ENCODE measurements around the gene NCF4. TPM values are rescaled to one million over a fixed set of nuclear protein-coding genes. Genes with fewer than 3 reads are reported as not detected.

NCF4 gene
- total RNA-seq, 1 experiment from 2014 or later: not detected

- no peak overlapping the region for H3K4me3 ChIP-seq (ENCODE audit: low read depth, low read length, poor library complexity, severe bottlenecking)
- DNase-seq (ENCODE audit: low spot score): no peak
- no TSS peak for BruUV-seq (replicated peaks)
- H3K9me3 ChIP-seq (ENCODE audit: low read depth, low read length, poor library complexity, severe bottlenecking): no peaks in the 10 kb centered on the region
- H3K4me1 ChIP-seq (ENCODE audit: insufficient read depth, low read length, poor library complexity, severe bottlenecking): no peaks in the 10 kb centered on the region
- peaks cover 10% of the 10 kb centered on the region for H3K27me3 ChIP-seq (replicated peaks; ENCODE audit: insufficient read depth, low read depth, low read length, poor library complexity)
- no peaks in the 10 kb centered on the region for H3K36me3 ChIP-seq (ENCODE audit: insufficient read depth, low read length, poor library complexity, severe bottlenecking)
- no peak overlapping the region for H3K27ac ChIP-seq (ENCODE audit: low read depth, low read length, poor library complexity, severe bottlenecking)
- no peak for TF ChIP-seq EZH2 (IDR thresholded peaks at IDR 0.05; ENCODE audit: borderline replicate concordance, low read depth, low read length, poor library complexity, severe bottlenecking)
- TF ChIP-seq CTCF (conservative IDR thresholded peaks at IDR 0.05; ENCODE audit: low read depth, low read length): no peak
- CTCF ChIA-PET: interaction anchor here (0.5 to 0.6 kb wide), 2 partner anchors 42 to 142 kb away, joined by 3 read pairs; no protein-coding TSS in a partner anchor
- POLR2A ChIA-PET (ENCODE audit: low non-redundant PET): no interaction called here
- intact Hi-C loops (cut with micrococcal nuclease; ENCODE audit: unreplicated experiment): no loop called here
Observed at GRCh38 chr22:36852056-36852973, 8.5 kb upstream of the NCF4 start.

- H3K4me1 ChIP-seq (ENCODE audit: insufficient read depth, low read length, poor library complexity, severe bottlenecking): no peaks in the 10 kb centered on the region
- CTCF ChIA-PET: interaction anchor here (0.6 to 0.7 kb wide), 2 partner anchors 66 to 78 kb away, joined by 3 to 5 read pairs; partner anchors contain the start of gene IFT27
- no peak for TF ChIP-seq EZH2 (IDR thresholded peaks at IDR 0.05; ENCODE audit: borderline replicate concordance, low read depth, low read length, poor library complexity, severe bottlenecking)
- TF ChIP-seq CTCF (conservative IDR thresholded peaks at IDR 0.05; ENCODE audit: low read depth, low read length): peak; percentile 88
- no peak overlapping the region for H3K27ac ChIP-seq (ENCODE audit: low read depth, low read length, poor library complexity, severe bottlenecking)
- H3K27me3 ChIP-seq (replicated peaks; ENCODE audit: insufficient read depth, low read depth, low read length, poor library complexity): peaks cover 18% of the 10 kb centered on the region
- peak; percentile 77 for DNase-seq (ENCODE audit: low spot score)
- POLR2A ChIA-PET (ENCODE audit: low non-redundant PET): no interaction called here
- H3K9me3 ChIP-seq (ENCODE audit: low read depth, low read length, poor library complexity, severe bottlenecking): no peaks in the 10 kb centered on the region
- H3K4me3 ChIP-seq (ENCODE audit: low read depth, low read length, poor library complexity, severe bottlenecking): no peak overlapping the region
- BruUV-seq (replicated peaks): no TSS peak
- intact Hi-C loops (cut with micrococcal nuclease; ENCODE audit: unreplicated experiment): no loop called here
- H3K36me3 ChIP-seq (ENCODE audit: insufficient read depth, low read length, poor library complexity, severe bottlenecking): no peaks in the 10 kb centered on the region
Observed at GRCh38 chr22:36853407-36854099, 7.3 kb upstream of the NCF4 start.

- Histone ChIP-seq H3K4me1 (ENCODE audit: insufficient read depth, low read length, poor library complexity, severe bottlenecking) (no peaks in the 10 kb centered on the region), H3K4me3 (ENCODE audit: low read depth, low read length, poor library complexity, severe bottlenecking) (no peak overlapping the region), H3K36me3 (ENCODE audit: insufficient read depth, low read length, poor library complexity, severe bottlenecking) (no peaks in the 10 kb centered on the region), H3K27me3 (replicated peaks; ENCODE audit: insufficient read depth, low read depth, low read length, poor library complexity) (peaks cover 12% of the 10 kb centered on the region), H3K27ac (ENCODE audit: low read depth, low read length, poor library complexity, severe bottlenecking) (no peak overlapping the region), H3K9me3 (ENCODE audit: low read depth, low read length, poor library complexity, severe bottlenecking) (no peaks in the 10 kb centered on the region)
- DNase-seq (ENCODE audit: low spot score): no peak
- ChIA-PET CTCF (interaction anchor here (0.9 to 1.0 kb wide), 3 partner anchors 23 to 309 kb away, joined by 5 to 7 read pairs (median 7); partner anchors contain the start of gene IFT27), POLR2A (ENCODE audit: low non-redundant PET) (no interaction called here)
- no peak for TF ChIP-seq EZH2 (IDR thresholded peaks at IDR 0.05; ENCODE audit: borderline replicate concordance, low read depth, low read length, poor library complexity, severe bottlenecking)
- TF ChIP-seq CTCF (conservative IDR thresholded peaks at IDR 0.05; ENCODE audit: low read depth, low read length): no peak
- intact Hi-C loops (cut with micrococcal nuclease; ENCODE audit: unreplicated experiment): no loop called here
- BruUV-seq (replicated peaks): no TSS peak
Observed at GRCh38 chr22:36855478-36855877, 5.3 kb upstream of the NCF4 start.
